AG09309 (cell line): ENCODE data around the gene NRROS.

ENCODE experiments used
- DNase-seq: peaks from one replicate; pipeline ENCODE4 v3.0.0-alpha.2; 2010; ENCODE audit warnings: low read depth
- H3K4me3 ChIP-seq: 2 replicates; pipeline ENCODE4 v1.5.1; 2011; ENCODE audit warnings: mild to moderate bottlenecking, low read depth, low read length, moderate library complexity; ENCODE audit not compliant: control insufficient read depth
- CTCF ChIP-seq: IDR thresholded peaks from 2 replicates; pipeline ENCODE4 v1.5.1; 2011; ENCODE audit warnings: mild to moderate bottlenecking, low read depth, low read length, inconsistent platforms; ENCODE audit not compliant: insufficient read depth, control insufficient read depth; ENCODE audit errors: missing control alignments

Gene NRROS

DNA sequence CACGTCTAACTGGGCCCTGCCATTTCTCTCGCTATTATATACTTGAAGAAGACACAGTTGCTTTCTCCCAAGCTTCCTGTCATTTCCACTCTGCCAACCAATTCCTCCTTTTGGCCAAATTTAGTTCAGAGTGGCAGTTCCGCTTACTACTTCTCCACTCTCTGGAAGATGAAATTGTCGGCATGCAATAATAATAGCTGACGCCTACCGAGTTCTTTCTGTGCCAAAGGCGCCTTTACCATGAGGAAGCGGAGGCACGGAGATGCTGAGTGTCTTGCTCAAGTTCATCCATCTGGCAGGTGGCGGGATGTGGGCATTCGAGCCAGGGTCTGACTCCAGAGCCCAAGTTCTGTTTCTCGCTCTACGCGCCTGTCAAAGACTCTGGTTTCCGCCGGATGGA lies 14.6 kb upstream of the NRROS start:
- no peak overlapping the region for H3K4me3 ChIP-seq
- no peak for DNase-seq
- TF ChIP-seq CTCF = no peak

GRCh38 chr3:196625331-196625730 lies 14.2 kb upstream of the NRROS start:
- TF ChIP-seq CTCF = no peak
- no peak overlapping the region for H3K4me3 ChIP-seq
- no peak for DNase-seq

GRCh38 chr3:196627918-196628231 lies 11.6 kb upstream of the NRROS start:
- TF ChIP-seq CTCF = no peak
- DNase-seq = no peak
- no peak overlapping the region for H3K4me3 ChIP-seq

DNA sequence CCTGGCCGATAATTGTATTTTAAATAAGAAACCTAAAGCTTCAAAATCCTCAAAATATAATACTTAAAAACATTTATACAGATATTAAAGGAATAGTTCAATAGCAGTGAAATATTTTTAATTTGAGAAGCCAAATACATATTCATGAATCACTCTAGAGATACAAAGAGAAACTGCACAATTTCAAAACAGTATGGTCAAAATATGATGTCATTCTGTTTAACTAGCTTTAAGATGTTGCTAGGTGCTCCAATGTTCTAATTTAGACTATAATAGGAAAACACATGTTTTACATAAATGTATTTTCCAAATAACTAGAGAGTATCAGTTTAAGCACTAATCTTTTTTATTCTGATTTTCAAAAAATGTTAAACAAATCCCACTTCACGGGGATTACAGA lies 10.3 kb upstream of the NRROS start:
- no peak overlapping the region for H3K4me3 ChIP-seq
- no peak for DNase-seq
- no peak for TF ChIP-seq CTCF

DNA sequence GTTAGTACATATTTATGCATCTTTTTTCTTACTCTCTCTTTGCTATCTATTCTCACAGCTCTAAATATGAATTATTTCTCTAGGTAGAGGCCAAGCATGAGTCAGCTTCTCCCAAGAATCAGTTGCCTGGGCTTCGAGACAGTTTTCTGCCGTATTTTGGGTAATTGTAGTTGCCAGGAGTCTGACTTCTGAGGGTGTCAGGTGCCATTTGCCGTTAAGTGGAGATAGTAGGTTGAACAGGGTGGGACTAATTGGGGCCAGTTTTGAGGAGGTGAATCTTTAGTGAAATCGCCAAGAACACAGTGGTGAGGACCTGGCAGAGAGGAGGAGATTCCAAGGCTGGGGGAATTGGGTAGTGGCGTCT lies 7.8 kb upstream of the NRROS start:
- no peak for TF ChIP-seq CTCF
- no peak for DNase-seq
- H3K4me3 ChIP-seq = peak overlapping the region; percentile 82

DNA sequence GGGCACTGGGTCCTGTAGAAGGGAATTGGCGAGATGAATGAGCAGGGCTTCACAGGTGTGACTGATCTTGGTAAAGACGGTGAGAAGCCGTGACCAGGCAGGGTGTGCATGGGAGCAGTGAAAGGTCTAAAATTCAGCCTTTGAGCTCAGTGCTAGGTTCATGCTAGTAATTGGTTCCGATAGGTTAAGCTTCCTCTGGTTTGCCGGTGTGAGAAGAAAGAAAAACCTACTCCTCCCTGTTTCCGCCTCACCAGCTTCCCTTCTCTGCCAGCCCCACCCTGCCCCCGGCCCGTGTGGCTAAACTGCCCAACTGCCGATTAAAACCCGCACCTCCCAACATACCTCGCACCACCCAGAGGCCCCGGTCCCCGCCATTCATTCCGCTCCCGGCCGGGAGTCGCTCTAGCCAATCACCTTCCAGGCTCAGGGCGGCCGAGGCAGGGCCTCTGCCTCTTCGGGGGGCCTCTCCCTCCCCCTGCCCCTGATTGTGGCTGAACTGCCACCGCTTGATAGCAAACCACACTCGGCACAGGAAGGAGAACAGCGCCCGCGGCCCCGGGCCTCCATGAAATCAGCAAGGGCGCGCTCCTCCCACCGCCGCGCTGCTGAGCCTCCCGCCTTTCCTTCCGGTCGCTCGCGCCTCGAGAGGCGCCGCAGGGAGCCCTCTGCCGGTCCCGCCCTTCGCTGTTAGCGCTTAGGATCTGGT lies 7.3 kb upstream of the NRROS start:
- peak; percentile 33 for TF ChIP-seq CTCF
- no peak for DNase-seq
- H3K4me3 ChIP-seq = peak overlapping the region; percentile 82
